Mammary epithelial cell (primary cell): ENCODE measurements around the gene SUSD1.

ENCODE experiments used
- EZH2 ChIP-seq: IDR thresholded peaks from 2 replicates; pipeline ENCODE4 v1.6.1; 2012; ENCODE audit warnings: low read length, inconsistent platforms, borderline replicate concordance
- TF ChIP-seq, protein P1 (sequence below), 2 donors: IDR thresholded peaks in 1 of 2; conservative IDR thresholded peaks in 1 of 2; 2 replicates each; pipeline ENCODE4 v1.5.1; 2011 to 2012; ENCODE audit warnings: inconsistent platforms in 2 of 2, low read length in 2 of 2, mild to moderate bottlenecking in 2 of 2, control low read depth in 1 of 2, low read depth in 1 of 2; ENCODE audit not compliant: insufficient read depth in 1 of 2; ENCODE audit errors: extremely low read depth in 1 of 2

DNA sequence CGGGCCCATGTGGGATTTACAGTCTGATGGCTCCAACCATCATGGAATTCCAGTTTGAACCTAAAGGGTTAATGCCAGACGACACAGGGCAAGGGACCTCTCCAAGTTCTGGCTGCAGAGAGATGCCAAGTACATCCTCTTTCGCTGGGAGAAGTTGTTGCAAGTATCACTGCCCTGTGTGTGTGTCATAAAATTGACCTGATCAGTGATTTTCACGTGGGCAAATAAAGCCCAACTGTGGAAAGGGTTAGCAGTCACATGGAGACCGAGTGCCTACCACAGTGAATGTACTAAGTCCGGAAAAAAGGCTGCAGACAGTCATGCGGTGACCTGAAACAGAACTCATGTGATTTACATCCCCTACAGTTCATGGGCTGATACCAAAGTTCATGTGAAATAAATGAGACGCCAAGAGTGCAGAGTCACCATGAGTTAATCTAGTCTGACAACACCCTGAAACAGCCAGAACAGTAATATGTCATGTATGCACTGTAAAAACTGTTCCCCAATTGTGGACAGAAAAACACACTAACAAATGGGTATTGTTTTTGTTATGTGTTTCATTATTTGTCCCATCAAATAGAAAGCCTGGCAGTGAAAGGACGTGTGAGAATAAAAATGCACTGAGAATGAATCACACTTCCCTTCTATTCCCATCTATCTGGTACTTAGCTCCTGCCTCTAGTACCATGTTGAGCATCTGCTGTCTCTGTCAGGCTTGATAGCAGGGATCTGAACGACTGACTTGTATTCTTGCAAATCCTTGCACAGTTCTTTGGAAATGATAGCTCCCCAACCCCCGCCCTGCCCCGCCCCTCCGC lies 115.7 kb downstream of the SUSD1 start:
- no peak for TF ChIP-seq EZH2
- TF ChIP-seq, protein P1, sequence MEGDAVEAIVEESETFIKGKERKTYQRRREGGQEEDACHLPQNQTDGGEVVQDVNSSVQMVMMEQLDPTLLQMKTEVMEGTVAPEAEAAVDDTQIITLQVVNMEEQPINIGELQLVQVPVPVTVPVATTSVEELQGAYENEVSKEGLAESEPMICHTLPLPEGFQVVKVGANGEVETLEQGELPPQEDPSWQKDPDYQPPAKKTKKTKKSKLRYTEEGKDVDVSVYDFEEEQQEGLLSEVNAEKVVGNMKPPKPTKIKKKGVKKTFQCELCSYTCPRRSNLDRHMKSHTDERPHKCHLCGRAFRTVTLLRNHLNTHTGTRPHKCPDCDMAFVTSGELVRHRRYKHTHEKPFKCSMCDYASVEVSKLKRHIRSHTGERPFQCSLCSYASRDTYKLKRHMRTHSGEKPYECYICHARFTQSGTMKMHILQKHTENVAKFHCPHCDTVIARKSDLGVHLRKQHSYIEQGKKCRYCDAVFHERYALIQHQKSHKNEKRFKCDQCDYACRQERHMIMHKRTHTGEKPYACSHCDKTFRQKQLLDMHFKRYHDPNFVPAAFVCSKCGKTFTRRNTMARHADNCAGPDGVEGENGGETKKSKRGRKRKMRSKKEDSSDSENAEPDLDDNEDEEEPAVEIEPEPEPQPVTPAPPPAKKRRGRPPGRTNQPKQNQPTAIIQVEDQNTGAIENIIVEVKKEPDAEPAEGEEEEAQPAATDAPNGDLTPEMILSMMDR (conservative IDR thresholded peaks at IDR 0.05 in 1 of 2, IDR thresholded peaks at IDR 0.05 in 1 of 2; ENCODE audit: extremely low read depth in 1 of 2, insufficient read depth in 1 of 2, low read depth in 1 of 2, low read length in 2 of 2) = no peak
